ENCODE data around the gene GMPS. TPM values are rescaled to one million over a fixed set of nuclear protein-coding genes. Genes with fewer than 3 reads are reported as not detected.
"Not testable (repeated sequence)": the region's sequence is repeated elsewhere in the genome, so short reads cannot be mapped to it uniquely, and the experiment has no call there.

Gene GMPS
- total RNA-seq, 4 donors from 2014 or later = 30.0 to 46.4 (median 37.6) TPM

DNA sequence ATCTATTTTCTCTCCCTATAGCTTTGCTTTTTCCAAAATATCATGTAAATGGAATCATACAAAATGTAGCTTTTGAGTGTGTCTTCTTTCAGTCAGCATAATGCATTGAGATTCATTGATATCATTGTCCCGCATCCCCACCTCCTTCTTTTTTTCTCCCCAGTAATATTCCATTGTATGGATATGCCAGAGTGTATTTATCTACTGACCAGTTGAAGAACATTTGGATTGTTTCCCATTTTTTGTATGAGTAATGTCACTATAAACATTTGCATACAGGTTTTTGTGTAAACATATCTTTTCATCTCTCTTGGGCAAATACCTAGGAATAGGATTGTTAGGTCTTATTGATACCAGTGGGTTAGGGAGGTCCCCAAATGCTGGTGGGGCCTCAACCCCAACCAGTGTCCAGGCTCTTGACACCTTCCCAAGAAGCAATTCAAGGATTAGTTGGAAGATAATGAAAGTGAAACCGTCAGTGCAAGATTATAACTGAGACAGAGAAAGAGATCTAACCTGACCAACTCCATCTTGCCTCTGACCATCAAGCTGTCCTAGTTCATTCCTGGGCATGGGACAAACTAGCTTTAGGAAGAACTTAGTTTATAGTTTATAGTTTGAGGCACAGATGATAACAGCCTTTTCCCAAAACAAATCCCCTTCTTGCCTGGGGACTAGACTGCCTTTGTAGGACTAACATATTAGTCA lies 8.8 kb upstream of the GMPS start:
- WGBS, 2 donors = 82 to 87% methylated on average over 2 of the region's 2 CpGs
- intact Hi-C loops (cut with DNase I; ENCODE audit: low total_unique reads) = no loop called here
- no peak overlapping the region for H3K4me3 ChIP-seq (ENCODE audit: low read depth, poor library complexity, severe bottlenecking)
- DNase-seq (ENCODE audit: low spot score in 2 of 2) = no peak
- TF ChIP-seq, protein P1, sequence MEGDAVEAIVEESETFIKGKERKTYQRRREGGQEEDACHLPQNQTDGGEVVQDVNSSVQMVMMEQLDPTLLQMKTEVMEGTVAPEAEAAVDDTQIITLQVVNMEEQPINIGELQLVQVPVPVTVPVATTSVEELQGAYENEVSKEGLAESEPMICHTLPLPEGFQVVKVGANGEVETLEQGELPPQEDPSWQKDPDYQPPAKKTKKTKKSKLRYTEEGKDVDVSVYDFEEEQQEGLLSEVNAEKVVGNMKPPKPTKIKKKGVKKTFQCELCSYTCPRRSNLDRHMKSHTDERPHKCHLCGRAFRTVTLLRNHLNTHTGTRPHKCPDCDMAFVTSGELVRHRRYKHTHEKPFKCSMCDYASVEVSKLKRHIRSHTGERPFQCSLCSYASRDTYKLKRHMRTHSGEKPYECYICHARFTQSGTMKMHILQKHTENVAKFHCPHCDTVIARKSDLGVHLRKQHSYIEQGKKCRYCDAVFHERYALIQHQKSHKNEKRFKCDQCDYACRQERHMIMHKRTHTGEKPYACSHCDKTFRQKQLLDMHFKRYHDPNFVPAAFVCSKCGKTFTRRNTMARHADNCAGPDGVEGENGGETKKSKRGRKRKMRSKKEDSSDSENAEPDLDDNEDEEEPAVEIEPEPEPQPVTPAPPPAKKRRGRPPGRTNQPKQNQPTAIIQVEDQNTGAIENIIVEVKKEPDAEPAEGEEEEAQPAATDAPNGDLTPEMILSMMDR (IDR thresholded peaks at IDR 0.05) = no peak
- no peak for TF ChIP-seq POLR2A (IDR thresholded peaks at IDR 0.05)

GRCh38 chr3:155862290-155862982 lies 8.0 kb upstream of the GMPS start:
- WGBS, 2 donors = 72 to 76% methylated on average over 12 of the region's 12 CpGs
- peak in 1 of 2 donors; percentile 24 for DNase-seq (ENCODE audit: low spot score in 2 of 2)
- H3K4me3 ChIP-seq (ENCODE audit: low read depth, poor library complexity, severe bottlenecking); intact Hi-C loops (cut with DNase I; ENCODE audit: low total_unique reads): not testable (repeated sequence)

DNA sequence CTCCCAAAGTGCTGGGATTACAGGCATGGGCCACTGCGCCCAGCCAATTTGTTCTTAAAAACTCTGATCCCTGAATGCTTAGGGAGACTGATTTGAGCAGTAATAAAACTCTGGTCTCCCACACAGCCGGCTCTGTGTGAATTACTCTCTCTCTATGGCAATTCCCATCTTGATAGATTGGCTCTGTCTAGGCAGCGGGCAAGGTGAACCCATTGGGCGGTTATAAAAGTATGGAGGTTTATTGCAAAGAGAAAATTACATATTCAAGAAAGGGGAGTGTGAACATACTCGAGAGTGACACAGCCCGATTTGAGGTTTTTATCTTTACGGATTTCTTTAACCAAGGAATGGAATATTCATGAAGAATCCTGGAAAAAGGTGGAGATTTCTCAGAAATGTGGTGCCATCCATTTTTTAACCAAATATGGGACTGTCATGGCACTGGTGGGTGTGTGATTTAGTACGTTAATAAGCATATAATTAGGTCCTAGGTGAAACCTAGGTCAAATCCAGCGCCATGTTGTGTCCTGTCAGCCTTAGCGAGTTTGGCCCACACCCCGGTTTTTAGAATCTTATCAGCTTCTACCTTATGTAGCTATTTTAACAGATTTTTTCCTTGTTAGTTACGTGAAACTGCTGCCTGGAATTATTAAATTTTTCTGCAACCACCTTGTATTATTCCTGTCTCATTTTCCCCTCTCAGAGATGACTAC lies 7.2 kb upstream of the GMPS start:
- H3K4me3 ChIP-seq (ENCODE audit: low read depth, poor library complexity, severe bottlenecking) = no peak overlapping the region
- TF ChIP-seq, protein P1 (IDR thresholded peaks at IDR 0.05) = no peak
- no peak for TF ChIP-seq POLR2A (IDR thresholded peaks at IDR 0.05)
- no peak for DNase-seq (ENCODE audit: low spot score in 2 of 2)
- WGBS, 2 donors = 88 to 90% methylated on average over 12 of the region's 12 CpGs
- intact Hi-C loops (cut with DNase I; ENCODE audit: low total_unique reads) = no loop called here

- WGBS, 2 donors = 28 to 33% methylated on average over 3 of the region's 3 CpGs
- intact Hi-C loops (cut with DNase I; ENCODE audit: low total_unique reads) = no loop called here
- no peak overlapping the region for H3K4me3 ChIP-seq (ENCODE audit: low read depth, poor library complexity, severe bottlenecking)
- no peak for DNase-seq (ENCODE audit: low spot score in 2 of 2)
- no peak for TF ChIP-seq POLR2A (IDR thresholded peaks at IDR 0.05)
- TF ChIP-seq, protein P1 (IDR thresholded peaks at IDR 0.05) = no peak
Measured at GRCh38 chr3:155869691-155870090, 759 bp upstream of the GMPS start.

DNA sequence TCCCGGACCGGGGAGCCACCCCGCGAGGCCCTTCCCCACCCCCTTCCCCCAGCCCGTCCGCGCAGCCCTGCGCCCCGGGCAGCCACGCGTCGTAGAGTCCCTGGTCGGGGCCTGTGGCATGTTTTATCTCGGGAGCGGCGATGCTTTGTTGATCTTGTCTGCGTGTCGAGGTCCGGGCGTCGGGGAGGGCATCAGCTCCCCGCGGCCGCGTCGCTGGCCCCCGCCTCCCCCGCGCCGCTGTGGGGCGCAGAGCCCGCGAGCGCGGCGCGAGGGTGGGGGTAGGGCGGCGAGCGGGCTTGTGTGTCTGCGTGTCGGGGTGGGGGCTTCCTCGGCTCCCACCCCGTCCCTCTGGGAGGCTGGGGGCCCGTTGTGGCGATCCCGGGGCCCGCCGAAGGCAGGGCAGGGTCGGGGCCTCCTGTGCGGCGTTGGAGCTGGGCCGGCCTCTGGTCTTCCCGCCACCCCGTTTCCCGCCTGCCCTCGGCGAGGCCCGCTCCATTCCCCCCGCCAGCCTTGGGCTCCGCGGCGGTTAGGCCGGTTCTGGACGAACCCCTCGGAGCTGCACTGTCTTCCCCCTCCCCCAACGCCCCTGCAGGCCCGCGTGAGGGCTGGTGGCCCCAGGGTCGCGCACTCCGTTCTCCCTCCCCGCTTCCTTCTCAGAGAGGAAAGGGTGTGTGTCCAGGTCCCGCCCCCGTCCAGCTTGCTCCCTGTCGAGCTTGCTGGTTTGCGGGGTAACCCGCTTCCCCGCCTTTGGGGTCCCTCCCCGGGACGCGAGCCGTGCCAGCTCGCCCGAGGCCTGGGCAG lies 695 bp downstream of the GMPS start:
- H3K4me3 ChIP-seq (ENCODE audit: low read depth, poor library complexity, severe bottlenecking) = peak overlapping the region; percentile 99
- TF ChIP-seq, protein P1 (IDR thresholded peaks at IDR 0.05) = no peak
- no peak for TF ChIP-seq POLR2A (IDR thresholded peaks at IDR 0.05)
- WGBS, 2 donors = 0 to 1% methylated on average over 30 to 31 of the region's 85 CpGs
- DNase-seq (ENCODE audit: low spot score in 2 of 2) = peak; percentile 41 to 91
- intact Hi-C loops (cut with DNase I; ENCODE audit: low total_unique reads) = no loop called here
